ENCODE results near the gene GJD4. TPM values are rescaled to one million over a fixed set of nuclear protein-coding genes. Genes with fewer than 3 reads are reported as not detected.

The GJD4 gene
- total RNA-seq, 1 experiment from 2014 or later, result 0.33 TPM

GRCh38 chr10:35574924-35575352 is 30.2 kb upstream of the GJD4 start:
- Histone ChIP-seq H2AFZ (ENCODE audit: low read length) (peak overlapping the region; percentile 1; the same call in 1 of the 2 replicates), H3K4me2 (ENCODE audit: low read length) (peak overlapping the region; percentile 26), H3K27me3 (ENCODE audit: low read length) (no peaks in the 10 kb centered on the region), H3K4me3 (ENCODE audit: low read length) (peak overlapping the region; percentile 0; the same call in 1 of the 2 replicates), H3K36me3 (ENCODE audit: low read depth, low read length) (peaks cover 7% of the 10 kb centered on the region), H3K9ac (ENCODE audit: low read length) (peak overlapping the region; percentile 1; the same call in 1 of the 2 replicates), H3K9me3 (ENCODE audit: low read length) (no peaks in the 10 kb centered on the region), H3K4me1 (ENCODE audit: insufficient read depth, low read length) (peaks cover 21% of the 10 kb centered on the region), H3K27ac (ENCODE audit: low read length) (peak overlapping the region; percentile 55), H3K9me2 (replicated peaks; ENCODE audit: low read length) (no peaks in the 10 kb centered on the region), H4K20me1 (ENCODE audit: low read length) (no peaks in the 10 kb centered on the region), H3F3A (ENCODE audit: low read length, unreplicated experiment) (peaks cover 4% of the 10 kb centered on the region), H3K79me2 (ENCODE audit: low read length) (no peaks in the 10 kb centered on the region)
- DNase-seq (peak; percentile 100), ATAC-seq (peak; percentile 90)
- ChIA-PET CTCF (interaction anchor here (0.7 to 1.8 kb wide), 10 partner anchors 12 to 1306 kb away, joined by 3 to 11 read pairs (median 4); no protein-coding TSS in a partner anchor), POLR2A (ENCODE audit: unreplicated experiment) (interaction anchor here (0.6 kb wide), 2 partner anchors 237 to 586 kb away, joined by 3 read pairs; no protein-coding TSS in a partner anchor)
- no TSS peak for BruUV-seq (replicated peaks)
- TF ChIP-seq EZH2phosphoT487 (IDR thresholded peaks at IDR 0.05; ENCODE audit: borderline replicate concordance, low read length), result no peak
- TF ChIP-seq, protein P1, sequence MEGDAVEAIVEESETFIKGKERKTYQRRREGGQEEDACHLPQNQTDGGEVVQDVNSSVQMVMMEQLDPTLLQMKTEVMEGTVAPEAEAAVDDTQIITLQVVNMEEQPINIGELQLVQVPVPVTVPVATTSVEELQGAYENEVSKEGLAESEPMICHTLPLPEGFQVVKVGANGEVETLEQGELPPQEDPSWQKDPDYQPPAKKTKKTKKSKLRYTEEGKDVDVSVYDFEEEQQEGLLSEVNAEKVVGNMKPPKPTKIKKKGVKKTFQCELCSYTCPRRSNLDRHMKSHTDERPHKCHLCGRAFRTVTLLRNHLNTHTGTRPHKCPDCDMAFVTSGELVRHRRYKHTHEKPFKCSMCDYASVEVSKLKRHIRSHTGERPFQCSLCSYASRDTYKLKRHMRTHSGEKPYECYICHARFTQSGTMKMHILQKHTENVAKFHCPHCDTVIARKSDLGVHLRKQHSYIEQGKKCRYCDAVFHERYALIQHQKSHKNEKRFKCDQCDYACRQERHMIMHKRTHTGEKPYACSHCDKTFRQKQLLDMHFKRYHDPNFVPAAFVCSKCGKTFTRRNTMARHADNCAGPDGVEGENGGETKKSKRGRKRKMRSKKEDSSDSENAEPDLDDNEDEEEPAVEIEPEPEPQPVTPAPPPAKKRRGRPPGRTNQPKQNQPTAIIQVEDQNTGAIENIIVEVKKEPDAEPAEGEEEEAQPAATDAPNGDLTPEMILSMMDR (conservative IDR thresholded peaks at IDR 0.05; ENCODE audit: low read depth, low read length), result peak; percentile 98
- no peak for TF ChIP-seq EZH2 (IDR thresholded peaks at IDR 0.05; ENCODE audit: low read length, unreplicated experiment)
- intact Hi-C loops (cut with micrococcal nuclease), result no loop called here

DNA sequence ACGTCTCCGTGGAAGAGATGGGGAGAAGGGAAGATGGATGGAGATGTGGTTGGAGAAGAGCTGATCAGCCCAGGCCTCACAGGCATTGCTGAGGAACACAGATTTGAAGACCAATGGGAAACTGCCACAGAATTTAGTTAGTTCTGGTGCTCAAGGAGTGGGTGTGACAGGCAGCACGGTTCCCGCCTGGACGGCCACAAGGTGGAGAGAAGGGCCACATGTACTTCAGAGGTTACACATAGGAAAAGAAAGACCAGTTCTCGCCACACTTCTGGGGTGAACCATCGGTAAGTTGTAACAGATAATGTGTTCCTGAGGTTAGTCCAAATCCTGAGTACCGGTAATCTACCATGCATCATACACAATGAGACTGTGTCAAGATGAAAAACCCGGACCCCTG is 29.5 kb upstream of the GJD4 start:
- Histone ChIP-seq H3K36me3 (ENCODE audit: low read depth, low read length) (peaks cover 7% of the 10 kb centered on the region), H3K27me3 (ENCODE audit: low read length) (no peaks in the 10 kb centered on the region), H3K9ac (ENCODE audit: low read length) (peak overlapping the region; percentile 1; the same call in 1 of the 2 replicates), H3K9me3 (ENCODE audit: low read length) (no peaks in the 10 kb centered on the region), H3K4me2 (ENCODE audit: low read length) (peak overlapping the region; percentile 26), H3K79me2 (ENCODE audit: low read length) (no peaks in the 10 kb centered on the region), H2AFZ (ENCODE audit: low read length) (no peak overlapping the region), H3K9me2 (replicated peaks; ENCODE audit: low read length) (no peaks in the 10 kb centered on the region), H3K27ac (ENCODE audit: low read length) (peak overlapping the region; percentile 55), H3K4me1 (ENCODE audit: insufficient read depth, low read length) (peaks cover 21% of the 10 kb centered on the region), H3K4me3 (ENCODE audit: low read length) (peak overlapping the region; percentile 0; the same call in 1 of the 2 replicates), H3F3A (ENCODE audit: low read length, unreplicated experiment) (peaks cover 4% of the 10 kb centered on the region), H4K20me1 (ENCODE audit: low read length) (no peaks in the 10 kb centered on the region)
- no peak for ATAC-seq
- ChIA-PET CTCF (interaction anchor here (0.7 to 1.8 kb wide), 9 partner anchors 12 to 1305 kb away, joined by 3 to 11 read pairs (median 4); no protein-coding TSS in a partner anchor), POLR2A (ENCODE audit: unreplicated experiment) (interaction anchor here (0.6 kb wide), 1 partner anchor 238 kb away, joined by 3 read pairs; no protein-coding TSS in a partner anchor)
- TSS peak; percentile 16 for BruUV-seq (replicated peaks)
- intact Hi-C loops (cut with micrococcal nuclease), result no loop called here
- TF ChIP-seq EZH2phosphoT487 (IDR thresholded peaks at IDR 0.05; ENCODE audit: borderline replicate concordance, low read length) (no peak), EZH2 (IDR thresholded peaks at IDR 0.05; ENCODE audit: low read length, unreplicated experiment) (no peak)
- TF ChIP-seq, protein P1 (conservative IDR thresholded peaks at IDR 0.05; ENCODE audit: low read depth, low read length), result 0 out of 2 replicates have a peak, but pooled peaks have one; percentile 10
- no peak for DNase-seq

DNA sequence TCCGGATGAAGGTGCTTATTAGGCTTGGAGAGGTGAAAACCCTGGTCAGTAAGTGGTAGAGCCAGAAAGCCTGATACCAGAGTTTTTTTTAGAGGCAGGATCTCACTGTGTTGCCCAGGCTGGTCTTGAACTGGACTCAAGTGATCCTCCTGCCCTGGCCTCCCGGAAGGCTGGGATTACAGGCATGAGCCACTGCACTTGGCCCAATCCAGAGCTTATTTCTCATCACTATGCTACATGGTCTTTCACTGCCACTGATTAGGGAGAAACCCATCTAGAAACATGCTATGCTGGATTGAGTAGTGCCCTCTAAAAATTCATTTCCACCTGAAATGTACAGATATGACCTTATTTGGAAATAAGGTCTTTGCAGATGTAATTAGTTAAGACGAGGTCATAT is 28.4 kb upstream of the GJD4 start:
- H3K9me2 ChIP-seq (replicated peaks; ENCODE audit: low read length), result no peaks in the 10 kb centered on the region
- H3K36me3 ChIP-seq (ENCODE audit: low read depth, low read length), result peaks cover 4% of the 10 kb centered on the region; the same call in 1 of the 2 replicates
- no peaks in the 10 kb centered on the region for H3K9me3 ChIP-seq (ENCODE audit: low read length)
- H3F3A ChIP-seq (ENCODE audit: low read length, unreplicated experiment), result peaks cover 4% of the 10 kb centered on the region
- no peak overlapping the region for H3K4me3 ChIP-seq (ENCODE audit: low read length)
- ChIA-PET POLR2A (ENCODE audit: unreplicated experiment) (no interaction called here), CTCF (no interaction called here)
- no peak overlapping the region for H2AFZ ChIP-seq (ENCODE audit: low read length)
- H3K4me1 ChIP-seq (ENCODE audit: insufficient read depth, low read length), result peaks cover 21% of the 10 kb centered on the region
- no peaks in the 10 kb centered on the region for H4K20me1 ChIP-seq (ENCODE audit: low read length)
- no peak overlapping the region for H3K4me2 ChIP-seq (ENCODE audit: low read length)
- DNase-seq (no peak), ATAC-seq (no peak)
- no TSS peak for BruUV-seq (replicated peaks)
- H3K27ac ChIP-seq (ENCODE audit: low read length), result no peak overlapping the region
- no peak overlapping the region for H3K9ac ChIP-seq (ENCODE audit: low read length)
- TF ChIP-seq, protein P1 (conservative IDR thresholded peaks at IDR 0.05; ENCODE audit: low read depth, low read length), result no peak
- TF ChIP-seq EZH2phosphoT487 (IDR thresholded peaks at IDR 0.05; ENCODE audit: borderline replicate concordance, low read length) (no peak), EZH2 (IDR thresholded peaks at IDR 0.05; ENCODE audit: low read length, unreplicated experiment) (no peak)
- no peaks in the 10 kb centered on the region for H3K79me2 ChIP-seq (ENCODE audit: low read length)
- intact Hi-C loops (cut with micrococcal nuclease), result no loop called here
- H3K27me3 ChIP-seq (ENCODE audit: low read length), result no peaks in the 10 kb centered on the region
